Astrocyte (in vitro differentiated cells and primary cell): ENCODE data around the gene PIGL. TPM values are rescaled to one million over a fixed set of nuclear protein-coding genes. Genes with fewer than 3 reads are reported as not detected.
A peak's percentile ranks its signal among the peaks of the same experiment; 100 is the strongest.

Experiments used
- DNase-seq: peaks from one replicate; pipeline ENCODE4 v3.0.0-alpha.2; 2010; ENCODE audit warnings: low read depth
- FAIRE-seq: peaks from 2 replicates; lab custom pipeline; 2011; peaks lifted over from hg19 to GRCh38; lab: Jason Lieb, UNC
- H2AFZ ChIP-seq: 2 replicates; pipeline ENCODE4 v1.6.0; 2012; ENCODE audit warnings: low read depth, low read length, inconsistent platforms
- H3K27ac ChIP-seq: 2 replicates; pipeline ENCODE4 v1.5.1; 2011; ENCODE audit warnings: low read depth, low read length, inconsistent platforms
- H3K27me3 ChIP-seq: 2 replicates; pipeline ENCODE4 v1.6.0; 2011; ENCODE audit warnings: low read length, inconsistent platforms; ENCODE audit not compliant: insufficient read depth
- H3K36me3 ChIP-seq: 2 replicates; pipeline ENCODE4 v1.5.1; 2011; ENCODE audit warnings: low read length, inconsistent platforms; ENCODE audit not compliant: insufficient read depth
- H3K4me1 ChIP-seq: 2 replicates; pipeline ENCODE4 v1.5.1; 2011; ENCODE audit warnings: low read length, inconsistent platforms; ENCODE audit not compliant: insufficient read depth
- H3K4me2 ChIP-seq: 2 replicates; pipeline ENCODE4 v1.6.0; 2012; ENCODE audit warnings: low read length, inconsistent platforms
- H3K4me3 ChIP-seq: 2 replicates; pipeline ENCODE4 v1.5.1; 2011; ENCODE audit warnings: low read depth, mild to moderate bottlenecking, low read length, inconsistent platforms; ENCODE audit not compliant: insufficient read depth
- H3K79me2 ChIP-seq: 2 replicates; pipeline ENCODE4 v1.6.0; 2012; ENCODE audit warnings: mild to moderate bottlenecking, low read length, inconsistent platforms; ENCODE audit not compliant: insufficient read depth
- H3K9ac ChIP-seq: 2 replicates; pipeline ENCODE4 v1.6.0; 2012; ENCODE audit warnings: mild to moderate bottlenecking, low read length, inconsistent platforms
- H3K9me3 ChIP-seq: 2 replicates; pipeline ENCODE4 v1.5.1; 2012; ENCODE audit warnings: low read depth, mild to moderate bottlenecking, low read length, inconsistent platforms; ENCODE audit not compliant: insufficient read depth
- H4K20me1 ChIP-seq: 2 replicates; pipeline ENCODE4 v1.6.0; 2012; ENCODE audit warnings: low read length, inconsistent platforms; ENCODE audit not compliant: insufficient read depth
- H3K27ac Mint-ChIP-seq: one replicate; pipeline ENCODE4 v1.8.0; 2021; ENCODE audit warnings: mild to moderate bottlenecking, mixed read lengths; ENCODE audit not compliant: unreplicated experiment
- H3K27me3 Mint-ChIP-seq: one replicate; pipeline ENCODE4 v1.8.0; 2021; ENCODE audit warnings: low read depth, mixed read lengths; ENCODE audit not compliant: unreplicated experiment
- H3K36me3 Mint-ChIP-seq: one replicate; pipeline ENCODE4 v1.8.0; 2021; ENCODE audit warnings: low read depth, mixed read lengths; ENCODE audit not compliant: unreplicated experiment
- H3K4me1 Mint-ChIP-seq: one replicate; pipeline ENCODE4 v1.8.0; 2021; ENCODE audit warnings: low read depth, mixed read lengths; ENCODE audit not compliant: unreplicated experiment
- H3K4me3 Mint-ChIP-seq: one replicate; pipeline ENCODE4 v1.8.0; 2021; ENCODE audit warnings: mild to moderate bottlenecking, moderate library complexity, mixed read lengths; ENCODE audit not compliant: unreplicated experiment
- H3K9me3 Mint-ChIP-seq: one replicate; pipeline ENCODE4 v1.8.0; 2021; ENCODE audit warnings: mild to moderate bottlenecking, mixed read lengths; ENCODE audit not compliant: unreplicated experiment
- CTCF ChIP-seq: IDR thresholded peaks from 2 replicates; pipeline ENCODE4 v1.5.1; 2011; ENCODE audit warnings: low read depth, mild to moderate bottlenecking, inconsistent platforms, low read length, moderate library complexity; ENCODE audit not compliant: insufficient read depth
- EZH2 ChIP-seq: IDR thresholded peaks from 2 replicates; pipeline ENCODE4 v1.6.1; 2012; ENCODE audit warnings: mild to moderate bottlenecking, low read length, inconsistent platforms; ENCODE audit not compliant: insufficient read depth
- total RNA-seq: library from RNA; stranded (reverse); gene quantifications from 2 replicates; pipeline ENCODE4 v1.2.1, GENCODE V29; 2021

Gene PIGL
- total RNA-seq, 1 donor from 2014 or later, result 21.9 TPM

- Mint-ChIP-seq H3K4me3 (peak overlapping the region; percentile 43), H3K36me3 (no peaks in the 10 kb centered on the region), H3K27ac (peak overlapping the region; percentile 99), H3K27me3 (no peaks in the 10 kb centered on the region), H3K4me1 (peaks cover 58% of the 10 kb centered on the region), H3K9me3 (no peaks in the 10 kb centered on the region)
- Histone ChIP-seq H3K27me3 (no peaks in the 10 kb centered on the region), H3K9me3 (no peaks in the 10 kb centered on the region), H3K27ac (peak overlapping the region; percentile 96), H4K20me1 (no peaks in the 10 kb centered on the region), H3K4me2 (peak overlapping the region; percentile 78), H3K79me2 (no peaks in the 10 kb centered on the region), H3K36me3 (no peaks in the 10 kb centered on the region), H2AFZ (no peak overlapping the region), H3K4me1 (peaks cover 64% of the 10 kb centered on the region), H3K4me3 (peak overlapping the region; percentile 19), H3K9ac (peak overlapping the region; percentile 76)
- FAIRE-seq, result no peak
- DNase-seq, result no peak
- TF ChIP-seq CTCF (no peak), EZH2 (no peak)
These were observed 70.0 kb downstream of the PIGL start for GRCh38 chr17:16286947-16287562.

DNA sequence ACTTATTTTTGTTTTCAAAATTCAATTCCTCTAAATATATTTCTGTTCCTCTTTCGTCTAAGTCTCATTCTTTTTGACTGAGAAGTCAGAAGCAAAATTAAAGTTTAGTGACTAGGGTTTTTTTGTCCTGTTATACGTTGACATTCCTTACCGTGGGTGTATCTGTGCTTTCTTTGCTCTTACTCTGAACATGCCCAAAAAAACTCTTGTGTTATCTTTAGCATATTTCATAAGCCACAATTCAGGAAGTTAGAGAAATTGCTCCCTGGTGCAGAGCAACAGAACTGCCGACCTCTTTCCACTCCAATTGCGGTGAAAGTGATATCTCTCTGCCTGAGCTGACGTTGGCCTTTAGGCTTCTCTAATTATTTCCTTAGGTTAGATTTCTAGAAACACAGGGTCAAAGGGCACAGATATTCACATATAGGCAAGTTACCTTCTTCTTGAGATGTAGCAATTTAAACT is 70.6 kb downstream of the PIGL start:
- no peaks in the 10 kb centered on the region for H3K9me3 Mint-ChIP-seq
- Histone ChIP-seq H3K4me1 (peaks cover 58% of the 10 kb centered on the region), H2AFZ (peak overlapping the region; percentile 15), H3K4me2 (peak overlapping the region; percentile 78), H3K4me3 (no peak overlapping the region), H3K27ac (peak overlapping the region; percentile 96), H3K9me3 (no peaks in the 10 kb centered on the region), H3K79me2 (no peaks in the 10 kb centered on the region), H3K9ac (peak overlapping the region; percentile 76), H3K36me3 (no peaks in the 10 kb centered on the region), H4K20me1 (no peaks in the 10 kb centered on the region), H3K27me3 (no peaks in the 10 kb centered on the region)
- peak overlapping the region; percentile 8 for H3K4me3 Mint-ChIP-seq
- no peak for TF ChIP-seq EZH2
- TF ChIP-seq CTCF, result no peak
- no peaks in the 10 kb centered on the region for H3K27me3 Mint-ChIP-seq
- DNase-seq (peak; percentile 89), FAIRE-seq (peak; percentile 5)
- peak overlapping the region; percentile 99 for H3K27ac Mint-ChIP-seq
- H3K36me3 Mint-ChIP-seq, result no peaks in the 10 kb centered on the region
- H3K4me1 Mint-ChIP-seq, result peaks cover 58% of the 10 kb centered on the region

DNA sequence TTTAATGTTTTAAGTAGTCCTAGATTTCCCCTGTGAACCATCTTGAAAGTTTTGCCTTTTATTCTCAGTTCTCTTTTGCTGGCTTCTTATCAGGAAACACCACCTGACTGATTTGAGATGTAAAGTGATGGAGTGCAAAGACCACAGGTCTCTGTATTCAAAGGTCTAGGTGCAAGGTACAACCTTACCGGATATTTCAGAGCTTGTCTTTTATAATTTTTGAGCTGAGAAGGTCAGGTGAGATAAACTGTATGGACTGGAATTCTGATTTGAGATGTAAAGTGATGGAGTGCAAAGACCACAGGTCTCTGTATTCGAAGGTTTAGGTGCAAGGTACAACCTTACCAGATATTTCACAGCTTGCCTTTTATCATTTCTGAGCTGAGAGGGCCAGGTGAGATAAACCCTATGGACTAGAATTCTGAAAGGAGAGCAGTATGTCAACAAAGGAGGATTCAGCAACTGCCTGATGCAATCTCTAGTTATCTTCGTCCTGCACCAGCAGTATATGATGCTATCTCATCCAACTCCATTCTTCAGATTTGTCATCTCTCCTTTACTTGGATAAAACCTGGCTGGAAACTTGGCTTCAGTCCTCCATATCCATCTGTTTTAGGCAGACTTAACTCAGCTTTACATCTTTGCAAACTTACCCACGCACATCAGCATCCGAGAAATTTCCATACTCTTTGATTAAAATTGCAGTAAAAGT is 72.0 kb downstream of the PIGL start:
- no peak for FAIRE-seq
- H3K9ac ChIP-seq, result no peak overlapping the region
- no peak overlapping the region for H3K27ac ChIP-seq
- Mint-ChIP-seq H3K4me1 (peaks cover 48% of the 10 kb centered on the region), H3K9me3 (no peaks in the 10 kb centered on the region), H3K36me3 (no peaks in the 10 kb centered on the region), H3K4me3 (no peak overlapping the region), H3K27ac (no peak overlapping the region), H3K27me3 (no peaks in the 10 kb centered on the region)
- no peaks in the 10 kb centered on the region for H4K20me1 ChIP-seq
- no peaks in the 10 kb centered on the region for H3K27me3 ChIP-seq
- no peaks in the 10 kb centered on the region for H3K36me3 ChIP-seq
- H3K4me2 ChIP-seq, result no peak overlapping the region
- TF ChIP-seq EZH2 (no peak), CTCF (no peak)
- H3K4me1 ChIP-seq, result peaks cover 45% of the 10 kb centered on the region
- DNase-seq, result no peak
- no peak overlapping the region for H3K4me3 ChIP-seq
- no peaks in the 10 kb centered on the region for H3K79me2 ChIP-seq
- H2AFZ ChIP-seq, result no peak overlapping the region
- no peaks in the 10 kb centered on the region for H3K9me3 ChIP-seq
